ENCODE measurements around the gene INPP4B.

The INPP4B gene

GRCh38 chr4:142449771-142450373 lies 396.2 kb downstream of the INPP4B start:
- no peak for DNase-seq

GRCh38 chr4:142447009-142447408 lies 399.1 kb downstream of the INPP4B start:
- DNase-seq, result no peak

GRCh38 chr4:142443469-142443868 lies 402.6 kb downstream of the INPP4B start:
- DNase-seq, result no peak

- DNase-seq, result no peak
Observed at GRCh38 chr4:142440093-142440492, 406.0 kb downstream of the INPP4B start.

- no peak for DNase-seq
Observed at GRCh38 chr4:142435599-142436235, 410.4 kb downstream of the INPP4B start.

- no peak for DNase-seq
Observed at GRCh38 chr4:142434519-142435224, 411.4 kb downstream of the INPP4B start.

GRCh38 chr4:142428715-142429114 lies 417.4 kb downstream of the INPP4B start:
- DNase-seq, result no peak

GRCh38 chr4:142427456-142427855 lies 418.6 kb downstream of the INPP4B start:
- no peak for DNase-seq

GRCh38 chr4:142423861-142424260 lies 422.2 kb downstream of the INPP4B start:
- no peak for DNase-seq

GRCh38 chr4:142420311-142421095 lies 425.6 kb downstream of the INPP4B start:
- DNase-seq, result no peak

- no peak for DNase-seq
Observed at GRCh38 chr4:142419712-142420111, 426.4 kb downstream of the INPP4B start.

- no peak for DNase-seq
Observed at GRCh38 chr4:142418697-142419096, 427.4 kb downstream of the INPP4B start.

GRCh38 chr4:142416711-142417275 lies 429.3 kb downstream of the INPP4B start:
- no peak for DNase-seq

- DNase-seq, result no peak
Observed at GRCh38 chr4:142416121-142416520, 430.0 kb downstream of the INPP4B start.

- DNase-seq, result no peak
Observed at GRCh38 chr4:142414366-142414990, 431.6 kb downstream of the INPP4B start.

- no peak for DNase-seq
Observed at GRCh38 chr4:142413485-142413884, 432.6 kb downstream of the INPP4B start.

GRCh38 chr4:142411993-142412392 lies 434.1 kb downstream of the INPP4B start:
- DNase-seq, result no peak

- no peak for DNase-seq
Observed at GRCh38 chr4:142408003-142408441, 438.1 kb downstream of the INPP4B start.

GRCh38 chr4:142407596-142407995 lies 438.5 kb downstream of the INPP4B start:
- no peak for DNase-seq

- no peak for DNase-seq
Observed at GRCh38 chr4:142406917-142407501, 439.1 kb downstream of the INPP4B start.

- no peak for DNase-seq
Observed at GRCh38 chr4:142406499-142406835, 439.6 kb downstream of the INPP4B start.
